HEK293 (cell line): ENCODE measurements around the gene PODN.

Source experiments
- CTCF ChIA-PET: fragments of 350-600 bp; formaldehyde crosslinking; extraction: SDS; loops from one replicate; lab custom pipeline; 2021; ENCODE audit warnings: antibody characterized with exemption; lab: Yijun Ruan, JAX
- POLR2A ChIA-PET: fragments of 300-600 bp; formaldehyde crosslinking; extraction: SDS; loops from one replicate; lab custom pipeline; 2020; ENCODE audit warnings: antibody characterized with exemption, inconsistent platforms; lab: Yijun Ruan, JAX
- H3K27ac ChIP-seq: fragments of 200-500 bp; sonication (Bioruptor generic); 2 replicates; pipeline ENCODE4 v1.5.1; 2014; ENCODE audit warnings: low read depth, low read length, control low read depth, inconsistent platforms; ENCODE audit errors: extremely low read depth
- H3K36me3 ChIP-seq, 2 experiments: fragments of 200-500 bp in 1 of 2; sonication (Bioruptor generic) in 1 of 2; 1 replicate in 1 of 2; 2 replicates in 1 of 2; pipeline ENCODE4 v1.5.1; 2014 to 2017; ENCODE audit warnings: inconsistent platforms in 2 of 2, low read length in 2 of 2; ENCODE audit not compliant: control insufficient read depth in 2 of 2, insufficient read depth in 1 of 2
- H3K4me1 ChIP-seq: fragments of 200-500 bp; sonication (Bioruptor generic); 2 replicates; pipeline ENCODE4 v1.5.1; 2014; ENCODE audit warnings: mild to moderate bottlenecking, low read length, inconsistent platforms; ENCODE audit not compliant: control insufficient read depth, insufficient read depth
- H3K4me3 ChIP-seq: 2 replicates; pipeline ENCODE4 v1.5.1; 2011; ENCODE audit warnings: low read depth, mild to moderate bottlenecking, control low read depth, low read length, moderate library complexity
- H3K9me3 ChIP-seq: fragments of 200-500 bp; sonication (Bioruptor generic); 2 replicates; pipeline ENCODE4 v1.5.1; 2014; ENCODE audit warnings: low read depth, low read length, inconsistent platforms; ENCODE audit not compliant: control insufficient read depth, insufficient read depth
- GLIS1 ChIP-seq: fragments of 450-650 bp; formaldehyde crosslinking; IDR thresholded peaks from 2 replicates; pipeline ENCODE4 v1.5.1; 2016; ENCODE audit warnings: missing biosample characterization, missing genetic modification characterization
- KLF1 ChIP-seq: fragments of 450-650 bp; formaldehyde crosslinking; IDR thresholded peaks from 2 replicates; pipeline ENCODE4 v1.5.1; 2016; ENCODE audit warnings: missing biosample characterization, missing genetic modification characterization
- ZFHX2 ChIP-seq: fragments of 450-650 bp; formaldehyde crosslinking; conservative IDR thresholded peaks from 2 replicates; pipeline ENCODE4 v1.5.1; 2016; ENCODE audit warnings: missing biosample characterization, missing genetic modification characterization
- ZIC2 ChIP-seq: fragments of 450-650 bp; formaldehyde crosslinking; IDR thresholded peaks from 2 replicates; pipeline ENCODE4 v1.5.1; 2016; ENCODE audit warnings: missing biosample characterization, missing genetic modification characterization
- ZNF19 ChIP-seq: fragments of 450-650 bp; formaldehyde crosslinking; IDR thresholded peaks from 2 replicates; pipeline ENCODE4; 2016; ENCODE audit warnings: missing biosample characterization, missing genetic modification characterization, low read depth
- ZNF211 ChIP-seq: fragments of 450-650 bp; formaldehyde crosslinking; IDR thresholded peaks from 2 replicates; pipeline ENCODE4 v1.5.1; 2016; ENCODE audit warnings: low read depth, missing biosample characterization, missing genetic modification characterization
- ZNF324 ChIP-seq: fragments of 450-650 bp; formaldehyde crosslinking; IDR thresholded peaks from 2 replicates; pipeline ENCODE4 v1.5.1; 2016; ENCODE audit warnings: missing biosample characterization, missing genetic modification characterization
- ZNF341 ChIP-seq: fragments of 450-650 bp; formaldehyde crosslinking; IDR thresholded peaks from 2 replicates; pipeline ENCODE4; 2016; ENCODE audit warnings: low read depth, missing biosample characterization, missing genetic modification characterization
- ZNF473 ChIP-seq: fragments of 450-650 bp; formaldehyde crosslinking; IDR thresholded peaks from 2 replicates; pipeline ENCODE4 v1.5.1; 2017; ENCODE audit warnings: missing biosample characterization, missing genetic modification characterization
- ZNF48 ChIP-seq: fragments of 450-650 bp; formaldehyde crosslinking; IDR thresholded peaks from 2 replicates; pipeline ENCODE4 v1.5.1; 2016; ENCODE audit warnings: missing biosample characterization, missing genetic modification characterization
- ZNF747 ChIP-seq: fragments of 450-650 bp; formaldehyde crosslinking; IDR thresholded peaks from 2 replicates; pipeline ENCODE4 v1.5.1; 2016; ENCODE audit warnings: missing biosample characterization, missing genetic modification characterization
- ZXDB ChIP-seq: fragments of 450-650 bp; formaldehyde crosslinking; IDR thresholded peaks from 2 replicates; pipeline ENCODE4 v1.5.1; 2016; ENCODE audit warnings: missing biosample characterization, missing genetic modification characterization
- TF ChIP-seq, protein P1 (sequence below): fragments of 450-650 bp; IDR thresholded peaks from 2 replicates; pipeline ENCODE4 v1.5.1; 2018; ENCODE audit warnings: missing biosample characterization, mild to moderate bottlenecking, missing genetic modification characterization
- TF ChIP-seq, protein P2 (sequence below): fragments of 450-650 bp; formaldehyde crosslinking; IDR thresholded peaks from 2 replicates; pipeline ENCODE4 v1.5.1; 2016; ENCODE audit warnings: missing biosample characterization, missing genetic modification characterization

PODN gene

GRCh38 chr1:53110370-53111072 lies 48.5 kb downstream of the PODN start:
- H3K4me1 ChIP-seq, result peaks cover 8% of the 10 kb centered on the region
- ChIA-PET CTCF (interaction anchor here (0.6 kb wide), 1 partner anchor 91 kb away, joined by 4 read pairs; no protein-coding TSS in a partner anchor), POLR2A (no interaction called here)
- no peaks in the 10 kb centered on the region for H3K9me3 ChIP-seq
- TF ChIP-seq ZNF211 (tag by site-specific recombination) (no peak), ZNF48 (tag by site-specific recombination) (no peak), ZXDB (tag by site-specific recombination) (no peak), ZNF747 (no peak), KLF1 (tag by site-specific recombination) (peak; percentile 94)
- TF ChIP-seq, all 188 proteins: peak for 1
- Histone ChIP-seq H3K4me3 (no peak overlapping the region), H3K27ac (no peak overlapping the region), H3K36me3 (no peaks in the 10 kb centered on the region)

DNA sequence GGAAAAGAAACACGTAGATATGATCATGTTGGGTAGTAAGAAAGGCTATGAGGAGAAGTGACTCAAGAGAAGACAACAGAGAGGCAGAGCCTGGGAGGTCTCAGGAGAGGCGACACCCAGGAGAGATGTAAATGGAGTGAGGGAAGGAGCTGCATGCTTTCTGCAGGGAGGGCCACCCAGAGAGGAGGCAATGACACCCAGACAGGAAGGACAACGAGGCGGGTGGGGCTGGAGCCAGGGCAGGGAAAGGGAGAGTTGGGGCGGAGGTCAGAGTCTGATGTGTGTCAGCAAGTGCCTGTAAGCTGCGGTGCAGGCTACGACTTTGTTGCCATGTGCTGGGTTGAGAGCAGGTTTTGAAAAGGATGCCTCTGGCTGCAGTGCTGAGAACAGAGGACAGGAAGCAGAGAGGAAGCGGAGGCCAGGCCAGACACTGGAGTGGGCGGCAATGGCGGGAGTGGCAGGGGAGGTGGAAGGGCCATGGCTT lies 49.1 kb downstream of the PODN start:
- Histone ChIP-seq H3K4me1 (peaks cover 9% of the 10 kb centered on the region), H3K36me3 (no peaks in the 10 kb centered on the region), H3K9me3 (no peaks in the 10 kb centered on the region), H3K27ac (no peak overlapping the region), H3K4me3 (no peak overlapping the region)
- ChIA-PET CTCF (interaction anchor here (0.6 kb wide), 2 partner anchors 27 to 92 kb away, joined by 3 to 4 read pairs; no protein-coding TSS in a partner anchor), POLR2A (no interaction called here)
- TF ChIP-seq ZNF473 (no peak), GLIS1 (tag by site-specific recombination) (peak; percentile 96), KLF1 (tag by site-specific recombination) (peak; percentile 98), ZIC2 (0 out of 2 replicates have a peak, but pooled peaks have one; percentile 20), ZFHX2 (tag by site-specific recombination) (peak; percentile 58; the same call in 1 of the 2 replicates), ZNF19 (no peak), ZNF341 (tag by site-specific recombination) (0 out of 2 replicates have a peak, but pooled peaks have one; percentile 9)
- TF ChIP-seq, protein P1, sequence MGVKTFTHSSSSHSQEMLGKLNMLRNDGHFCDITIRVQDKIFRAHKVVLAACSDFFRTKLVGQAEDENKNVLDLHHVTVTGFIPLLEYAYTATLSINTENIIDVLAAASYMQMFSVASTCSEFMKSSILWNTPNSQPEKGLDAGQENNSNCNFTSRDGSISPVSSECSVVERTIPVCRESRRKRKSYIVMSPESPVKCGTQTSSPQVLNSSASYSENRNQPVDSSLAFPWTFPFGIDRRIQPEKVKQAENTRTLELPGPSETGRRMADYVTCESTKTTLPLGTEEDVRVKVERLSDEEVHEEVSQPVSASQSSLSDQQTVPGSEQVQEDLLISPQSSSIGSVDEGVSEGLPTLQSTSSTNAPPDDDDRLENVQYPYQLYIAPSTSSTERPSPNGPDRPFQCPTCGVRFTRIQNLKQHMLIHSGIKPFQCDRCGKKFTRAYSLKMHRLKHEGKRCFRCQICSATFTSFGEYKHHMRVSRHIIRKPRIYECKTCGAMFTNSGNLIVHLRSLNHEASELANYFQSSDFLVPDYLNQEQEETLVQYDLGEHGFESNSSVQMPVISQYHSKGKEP (tag by site-specific recombination), result no peak

DNA sequence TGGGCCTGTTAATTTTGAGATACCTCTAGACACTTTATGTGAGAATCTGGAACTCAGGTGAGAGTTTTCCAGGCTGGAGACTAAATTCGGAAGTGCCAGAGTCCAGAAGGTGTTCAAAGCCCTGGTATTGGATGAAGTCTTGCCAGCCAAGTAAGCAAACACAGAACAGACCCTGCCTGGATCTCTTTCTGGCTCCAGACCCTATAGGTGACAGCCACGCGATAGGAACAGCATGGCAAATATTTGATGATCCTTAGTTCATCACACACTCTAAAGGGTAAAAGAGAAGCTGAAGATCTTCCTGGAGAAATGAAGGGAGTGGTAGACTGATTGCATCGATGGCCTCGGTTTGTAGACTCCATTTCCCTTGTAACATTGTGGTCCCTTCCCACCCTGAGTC lies 49.7 kb downstream of the PODN start:
- TF ChIP-seq ZNF341 (tag by site-specific recombination), result 0 out of 2 replicates have a peak, but pooled peaks have one; percentile 4
- TF ChIP-seq, protein P2, sequence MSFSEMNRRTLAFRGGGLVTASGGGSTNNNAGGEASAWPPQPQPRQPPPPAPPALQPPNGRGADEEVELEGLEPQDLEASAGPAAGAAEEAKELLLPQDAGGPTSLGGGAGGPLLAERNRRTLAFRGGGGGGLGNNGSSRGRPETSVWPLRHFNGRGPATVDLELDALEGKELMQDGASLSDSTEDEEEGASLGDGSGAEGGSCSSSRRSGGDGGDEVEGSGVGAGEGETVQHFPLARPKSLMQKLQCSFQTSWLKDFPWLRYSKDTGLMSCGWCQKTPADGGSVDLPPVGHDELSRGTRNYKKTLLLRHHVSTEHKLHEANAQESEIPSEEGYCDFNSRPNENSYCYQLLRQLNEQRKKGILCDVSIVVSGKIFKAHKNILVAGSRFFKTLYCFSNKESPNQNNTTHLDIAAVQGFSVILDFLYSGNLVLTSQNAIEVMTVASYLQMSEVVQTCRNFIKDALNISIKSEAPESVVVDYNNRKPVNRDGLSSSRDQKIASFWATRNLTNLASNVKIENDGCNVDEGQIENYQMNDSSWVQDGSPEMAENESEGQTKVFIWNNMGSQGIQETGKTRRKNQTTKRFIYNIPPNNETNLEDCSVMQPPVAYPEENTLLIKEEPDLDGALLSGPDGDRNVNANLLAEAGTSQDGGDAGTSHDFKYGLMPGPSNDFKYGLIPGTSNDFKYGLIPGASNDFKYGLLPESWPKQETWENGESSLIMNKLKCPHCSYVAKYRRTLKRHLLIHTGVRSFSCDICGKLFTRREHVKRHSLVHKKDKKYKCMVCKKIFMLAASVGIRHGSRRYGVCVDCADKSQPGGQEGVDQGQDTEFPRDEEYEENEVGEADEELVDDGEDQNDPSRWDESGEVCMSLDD (tag by site-specific recombination), result no peak
- no peak for TF ChIP-seq ZNF324 (tag by site-specific recombination)
- H3K36me3 ChIP-seq, result no peaks in the 10 kb centered on the region
- POLR2A ChIA-PET, result no interaction called here
- H3K4me3 ChIP-seq, result no peak overlapping the region
- H3K27ac ChIP-seq, result no peak overlapping the region
- H3K4me1 ChIP-seq, result peaks cover 12% of the 10 kb centered on the region
- CTCF ChIA-PET, result interaction anchor here (1.2 kb wide), 1 partner anchor 11 kb away, joined by 3 read pairs; no protein-coding TSS in a partner anchor
- H3K9me3 ChIP-seq, result no peaks in the 10 kb centered on the region
